ENCODE measurements around the gene DHX40.
"Not testable (repeated sequence)": the region's sequence is repeated elsewhere in the genome, so short reads cannot be mapped to it uniquely, and the experiment has no call there.

The DHX40 gene

DNA sequence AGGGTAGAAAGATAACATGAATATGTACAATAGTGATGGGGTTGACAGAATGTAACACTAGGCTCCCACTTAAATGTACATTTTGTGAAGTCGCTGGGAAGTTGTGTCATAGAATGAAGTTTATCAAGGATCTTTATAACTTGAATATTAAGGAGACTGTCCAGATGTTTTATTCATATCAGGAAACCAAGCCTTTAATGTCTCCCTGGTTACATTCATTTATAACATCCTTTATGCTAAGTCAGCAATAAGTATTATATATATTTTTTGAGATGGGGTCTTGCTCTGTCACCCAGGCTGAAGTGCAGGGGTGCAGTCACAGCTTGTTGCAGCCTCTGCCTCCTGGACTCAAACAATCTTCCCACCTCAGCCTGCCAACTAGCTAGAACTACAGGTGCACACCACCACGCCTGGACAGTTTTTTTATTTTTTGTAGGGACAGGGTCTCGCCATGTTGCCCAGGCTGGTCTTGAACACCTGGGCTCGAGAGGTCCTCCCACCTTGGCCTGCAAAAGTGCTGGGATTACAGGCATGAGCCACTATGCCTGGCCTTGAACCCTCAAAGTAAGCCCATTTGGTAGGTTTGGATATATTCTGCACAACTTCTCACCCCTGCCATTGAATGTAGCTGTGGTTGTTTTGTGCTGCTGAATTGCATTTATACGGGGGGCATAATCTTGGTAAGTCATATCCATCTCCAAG, 68.4 kb downstream of the DHX40 start:
- no peak for DNase-seq

DNA sequence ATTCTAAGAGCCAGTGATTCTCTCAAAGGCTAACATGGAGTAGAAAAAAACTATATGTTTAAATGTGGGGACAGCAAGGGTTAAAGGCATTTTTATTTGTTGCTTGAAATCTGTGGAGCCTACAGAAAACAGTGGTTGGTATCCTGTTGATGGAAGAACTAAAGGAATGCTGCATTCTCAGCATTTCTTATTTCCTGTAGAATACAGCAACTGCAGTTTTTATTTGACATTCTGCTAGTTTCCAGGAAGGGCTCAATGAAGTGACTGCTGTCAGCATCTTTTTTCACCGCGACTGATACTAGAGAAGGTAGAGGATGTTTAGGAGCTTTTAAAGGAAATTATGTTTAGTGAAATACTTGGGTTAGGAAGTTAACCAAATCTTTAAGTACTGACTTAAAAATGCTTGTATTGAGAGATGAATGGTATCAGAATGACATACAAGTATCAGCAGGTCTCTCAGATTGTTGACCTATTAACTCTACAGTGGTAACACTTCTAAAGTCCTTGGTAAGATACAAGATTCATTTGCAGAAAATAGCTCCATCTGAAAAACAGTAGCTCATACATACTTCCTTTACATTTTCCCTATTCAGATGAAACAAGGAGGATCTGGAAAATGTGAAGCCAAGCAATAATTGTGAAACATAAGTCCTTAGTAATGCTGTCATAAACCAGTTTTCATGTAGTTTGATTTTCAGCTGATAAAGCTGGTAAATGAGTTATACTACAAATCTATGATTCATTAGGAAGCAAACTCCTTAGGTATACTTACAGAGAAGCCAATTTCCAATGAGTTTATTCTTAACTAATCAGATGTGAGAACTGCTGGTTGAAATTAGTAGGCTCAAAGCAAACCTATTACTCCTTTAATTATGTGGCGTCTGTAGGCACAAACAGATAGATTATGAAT, 69.5 kb downstream of the DHX40 start:
- no peak for DNase-seq

DNA sequence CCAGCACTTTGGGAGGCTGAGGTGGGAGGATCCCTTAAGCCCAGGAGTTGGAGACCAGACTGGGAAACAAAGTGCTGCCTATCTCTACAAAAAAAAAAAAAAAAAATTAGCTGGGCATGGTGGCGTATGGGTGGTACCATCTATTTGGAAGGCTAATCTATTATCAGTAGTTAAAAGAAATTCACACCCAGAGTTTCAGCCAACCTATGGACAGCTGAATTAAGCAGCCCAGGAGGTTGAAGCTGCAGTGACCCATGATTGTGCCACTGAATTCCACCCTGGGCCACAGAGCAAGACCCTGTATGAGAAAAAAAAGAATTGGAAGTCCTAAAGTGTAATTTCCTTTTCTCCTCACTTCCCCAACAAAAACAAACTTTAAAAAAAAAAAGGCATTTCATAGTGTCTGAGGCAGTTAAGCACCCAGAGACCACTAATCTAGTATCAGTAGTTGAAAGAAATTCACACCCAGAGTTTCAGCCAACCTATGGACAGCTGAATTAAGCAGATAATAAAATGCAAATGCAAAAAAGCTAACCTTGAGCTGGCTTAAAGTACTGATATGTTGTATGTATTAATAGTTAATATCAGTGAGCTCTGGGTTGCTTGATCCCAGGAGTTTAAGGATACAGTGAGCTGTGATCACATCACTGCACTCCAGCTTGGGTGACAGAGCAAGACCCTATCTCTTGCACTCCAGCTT, 72.4 kb downstream of the DHX40 start:
- no peak for DNase-seq

- DNase-seq: no peak
Measured at GRCh38 chr17:59638553-59638952, 73.1 kb downstream of the DHX40 start.

DNA sequence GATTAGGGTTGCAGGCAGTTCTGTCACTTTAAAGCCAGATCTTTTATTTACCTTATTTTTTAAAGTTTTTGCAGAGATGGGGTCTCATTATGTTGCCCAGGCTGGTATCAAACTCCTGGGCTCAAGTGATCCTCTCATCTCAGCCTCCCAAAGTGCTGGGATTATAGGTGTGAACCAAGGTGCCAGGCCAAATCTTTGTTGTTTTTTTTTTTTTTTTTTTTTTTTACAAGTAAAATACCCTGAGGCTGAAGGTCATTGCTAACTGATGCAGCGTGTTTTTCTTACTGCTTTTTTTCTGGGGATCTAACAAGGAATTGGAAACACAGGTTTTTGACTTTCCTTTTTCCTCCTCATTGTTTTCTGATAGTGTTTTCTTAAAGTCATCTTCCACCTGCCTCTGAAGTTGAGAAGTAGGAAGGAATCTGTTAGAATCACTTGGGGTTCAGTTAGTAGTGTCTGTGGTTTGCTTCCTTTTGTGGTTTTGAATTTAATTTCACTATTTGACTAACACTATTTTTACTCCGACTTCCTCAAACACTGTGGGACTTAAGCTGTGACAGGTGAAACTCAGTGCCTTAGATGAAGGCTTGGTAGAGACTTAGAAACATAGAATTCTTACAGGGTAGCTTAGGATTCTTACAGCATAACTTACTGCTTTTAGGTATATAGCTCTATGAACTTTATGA, 76.5 kb downstream of the DHX40 start:
- DNase-seq: no peak

- DNase-seq: no peak
Measured at GRCh38 chr17:59642565-59642964, 77.2 kb downstream of the DHX40 start.

- DNase-seq: no peak
Measured at GRCh38 chr17:59643159-59644140, 78.0 kb downstream of the DHX40 start.

DNA sequence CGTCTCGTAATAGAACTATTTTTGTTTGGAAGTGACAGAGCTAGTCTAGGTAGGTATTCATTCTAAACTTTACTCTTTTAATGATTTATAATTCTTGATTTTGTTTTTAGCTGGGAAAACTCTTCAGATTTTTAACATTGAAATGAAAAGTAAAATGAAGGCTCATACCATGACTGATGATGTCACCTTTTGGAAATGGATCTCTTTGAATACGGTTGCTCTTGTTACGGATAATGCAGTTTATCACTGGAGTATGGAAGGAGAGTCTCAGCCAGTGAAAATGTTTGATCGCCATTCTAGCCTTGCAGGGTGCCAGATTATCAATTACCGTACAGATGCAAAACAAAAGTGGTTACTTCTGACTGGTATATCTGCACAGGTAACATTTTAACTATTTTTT, 81.9 kb downstream of the DHX40 start:
- DNase-seq: no peak

- no peak for DNase-seq
Measured at GRCh38 chr17:59649886-59650285, 84.5 kb downstream of the DHX40 start.

DNA sequence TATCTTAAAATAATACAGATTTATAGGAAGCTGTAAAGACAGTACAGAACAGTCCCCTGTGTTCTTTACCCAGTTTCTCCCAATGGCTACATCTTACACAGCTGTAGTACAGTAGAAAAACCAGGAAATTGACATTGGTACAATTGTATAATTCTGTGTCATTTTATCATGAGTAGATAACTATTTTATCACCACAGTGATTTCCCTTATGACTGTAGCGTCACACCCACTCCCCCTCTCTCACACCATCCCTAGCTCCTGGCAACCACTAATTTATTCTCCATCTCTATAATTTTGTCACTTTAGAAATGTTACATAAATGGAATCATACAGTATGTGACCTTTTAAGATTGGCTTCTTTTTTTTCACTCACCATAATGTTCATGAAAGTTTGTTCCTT, 85.2 kb downstream of the DHX40 start:
- no peak for DNase-seq

GRCh38 chr17:59651346-59651745, 85.9 kb downstream of the DHX40 start:
- DNase-seq: no peak

GRCh38 chr17:59652119-59652518, 86.7 kb downstream of the DHX40 start:
- DNase-seq: no peak

DNA sequence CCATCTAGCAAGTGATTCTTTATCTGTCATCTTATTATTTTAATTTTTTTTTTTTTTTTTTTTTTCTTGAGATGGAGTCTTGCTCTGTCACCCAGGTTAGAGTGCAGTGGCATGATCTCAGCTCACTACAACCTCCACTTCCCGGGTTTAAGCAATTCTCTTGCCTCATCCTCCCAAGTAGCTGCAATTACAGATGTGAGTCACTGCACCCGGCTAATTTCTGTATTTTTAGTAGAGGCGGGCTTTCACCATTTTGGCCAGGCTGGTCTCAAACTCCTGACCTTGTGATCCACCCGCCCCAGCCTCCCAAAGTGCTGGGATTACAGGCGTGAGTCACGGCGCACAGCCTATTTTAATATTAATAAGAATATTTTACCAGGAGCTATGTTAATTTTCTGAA, 91.2 kb downstream of the DHX40 start:
- DNase-seq: not testable (repeated sequence)
